ENCODE results near the gene OR2W3.

The OR2W3 gene

GRCh38 chr1:247883346-247883745, 12.0 kb upstream of the OR2W3 start:
- Histone ChIP-seq H3K9me3 (ENCODE audit: control insufficient read depth, low read depth, low read length) (peaks cover 16% of the 10 kb centered on the region), H3K36me3 (ENCODE audit: control insufficient read depth, low read depth, low read length) (no peaks in the 10 kb centered on the region), H3K4me1 (ENCODE audit: control insufficient read depth, low read depth, low read length) (no peaks in the 10 kb centered on the region)

GRCh38 chr1:247884797-247885413, 10.5 kb upstream of the OR2W3 start:
- H3K27me3 ChIP-seq (ENCODE audit: control insufficient read depth, insufficient read depth, low read length): no peaks in the 10 kb centered on the region

More at GRCh38 chr1:247883346-247883745, 12.0 kb upstream of the OR2W3 start:
- H3K9ac ChIP-seq (ENCODE audit: low read length): no peak overlapping the region
- no peak overlapping the region for H3K4me3 ChIP-seq (ENCODE audit: low read length)
- H3K27ac ChIP-seq (ENCODE audit: low read length): no peak overlapping the region
- no peaks in the 10 kb centered on the region for H3K27me3 ChIP-seq (ENCODE audit: control insufficient read depth, insufficient read depth, low read length)

GRCh38 chr1:247895976-247896375, 589 bp downstream of the OR2W3 start:
- Histone ChIP-seq H3K27ac (ENCODE audit: low read length) (no peak overlapping the region), H3K27me3 (ENCODE audit: control insufficient read depth, insufficient read depth, low read length) (no peaks in the 10 kb centered on the region), H3K4me3 (ENCODE audit: low read length) (no peak overlapping the region), H3K9me3 (ENCODE audit: control insufficient read depth, low read depth, low read length) (no peaks in the 10 kb centered on the region), H3K9ac (ENCODE audit: low read length) (no peak overlapping the region), H3K36me3 (ENCODE audit: control insufficient read depth, low read depth, low read length) (no peaks in the 10 kb centered on the region), H3K4me1 (ENCODE audit: control insufficient read depth, low read depth, low read length) (no peaks in the 10 kb centered on the region)

More at GRCh38 chr1:247884797-247885413, 10.5 kb upstream of the OR2W3 start:
- Histone ChIP-seq H3K4me1 (ENCODE audit: control insufficient read depth, low read depth, low read length) (no peaks in the 10 kb centered on the region), H3K4me3 (ENCODE audit: low read length) (no peak overlapping the region), H3K9me3 (ENCODE audit: control insufficient read depth, low read depth, low read length) (peaks cover 13% of the 10 kb centered on the region), H3K36me3 (ENCODE audit: control insufficient read depth, low read depth, low read length) (no peaks in the 10 kb centered on the region), H3K27ac (ENCODE audit: low read length) (no peak overlapping the region), H3K9ac (ENCODE audit: low read length) (no peak overlapping the region)

GRCh38 chr1:247904122-247904521, 8.7 kb downstream of the OR2W3 start:
- H3K36me3 ChIP-seq (ENCODE audit: control insufficient read depth, low read depth, low read length): no peaks in the 10 kb centered on the region
- H3K27me3 ChIP-seq (ENCODE audit: control insufficient read depth, insufficient read depth, low read length): no peaks in the 10 kb centered on the region
- H3K9ac ChIP-seq (ENCODE audit: low read length): no peak overlapping the region
- H3K4me1 ChIP-seq (ENCODE audit: control insufficient read depth, low read depth, low read length): no peaks in the 10 kb centered on the region
- H3K9me3 ChIP-seq (ENCODE audit: control insufficient read depth, low read depth, low read length): peaks cover 12% of the 10 kb centered on the region
- H3K27ac ChIP-seq (ENCODE audit: low read length): no peak overlapping the region
- H3K4me3 ChIP-seq (ENCODE audit: low read length): no peak overlapping the region

- H3K4me1 ChIP-seq (ENCODE audit: control insufficient read depth, low read depth, low read length): no peaks in the 10 kb centered on the region
Observed at GRCh38 chr1:247905181-247905580, 9.8 kb downstream of the OR2W3 start.

GRCh38 chr1:247905910-247906503, 10.6 kb downstream of the OR2W3 start:
- no peaks in the 10 kb centered on the region for H3K36me3 ChIP-seq (ENCODE audit: control insufficient read depth, low read depth, low read length)

More at GRCh38 chr1:247905181-247905580, 9.8 kb downstream of the OR2W3 start:
- H3K9me3 ChIP-seq (ENCODE audit: control insufficient read depth, low read depth, low read length): peaks cover 12% of the 10 kb centered on the region
- no peaks in the 10 kb centered on the region for H3K36me3 ChIP-seq (ENCODE audit: control insufficient read depth, low read depth, low read length)
- no peak overlapping the region for H3K9ac ChIP-seq (ENCODE audit: low read length)
- H3K27ac ChIP-seq (ENCODE audit: low read length): no peak overlapping the region
- H3K4me3 ChIP-seq (ENCODE audit: low read length): no peak overlapping the region
- no peaks in the 10 kb centered on the region for H3K27me3 ChIP-seq (ENCODE audit: control insufficient read depth, insufficient read depth, low read length)

GRCh38 chr1:247906504-247907047, 11.2 kb downstream of the OR2W3 start:
- no peak overlapping the region for H3K27ac ChIP-seq (ENCODE audit: low read length)
- H3K9ac ChIP-seq (ENCODE audit: low read length): no peak overlapping the region
- H3K4me3 ChIP-seq (ENCODE audit: low read length): no peak overlapping the region
- H3K4me1 ChIP-seq (ENCODE audit: control insufficient read depth, low read depth, low read length): no peaks in the 10 kb centered on the region
- no peaks in the 10 kb centered on the region for H3K36me3 ChIP-seq (ENCODE audit: control insufficient read depth, low read depth, low read length)
- H3K27me3 ChIP-seq (ENCODE audit: control insufficient read depth, insufficient read depth, low read length): no peaks in the 10 kb centered on the region
- peaks cover 25% of the 10 kb centered on the region for H3K9me3 ChIP-seq (ENCODE audit: control insufficient read depth, low read depth, low read length)

More at GRCh38 chr1:247905910-247906503, 10.6 kb downstream of the OR2W3 start:
- H3K27ac ChIP-seq (ENCODE audit: low read length): no peak overlapping the region
- no peak overlapping the region for H3K9ac ChIP-seq (ENCODE audit: low read length)
- no peak overlapping the region for H3K4me3 ChIP-seq (ENCODE audit: low read length)
- H3K27me3 ChIP-seq (ENCODE audit: control insufficient read depth, insufficient read depth, low read length): no peaks in the 10 kb centered on the region
- H3K4me1 ChIP-seq (ENCODE audit: control insufficient read depth, low read depth, low read length): no peaks in the 10 kb centered on the region
- peaks cover 19% of the 10 kb centered on the region for H3K9me3 ChIP-seq (ENCODE audit: control insufficient read depth, low read depth, low read length)

GRCh38 chr1:247908766-247909165, 13.4 kb downstream of the OR2W3 start:
- Histone ChIP-seq H3K4me3 (ENCODE audit: low read length) (no peak overlapping the region), H3K9me3 (ENCODE audit: control insufficient read depth, low read depth, low read length) (peaks cover 33% of the 10 kb centered on the region), H3K27ac (ENCODE audit: low read length) (no peak overlapping the region), H3K9ac (ENCODE audit: low read length) (no peak overlapping the region), H3K4me1 (ENCODE audit: control insufficient read depth, low read depth, low read length) (no peaks in the 10 kb centered on the region), H3K27me3 (ENCODE audit: control insufficient read depth, insufficient read depth, low read length) (no peaks in the 10 kb centered on the region), H3K36me3 (ENCODE audit: control insufficient read depth, low read depth, low read length) (no peaks in the 10 kb centered on the region)

GRCh38 chr1:247913786-247914185, 18.4 kb downstream of the OR2W3 start:
- Histone ChIP-seq H3K4me3 (ENCODE audit: low read length) (no peak overlapping the region), H3K36me3 (ENCODE audit: control insufficient read depth, low read depth, low read length) (no peaks in the 10 kb centered on the region), H3K9ac (ENCODE audit: low read length) (no peak overlapping the region), H3K4me1 (ENCODE audit: control insufficient read depth, low read depth, low read length) (no peaks in the 10 kb centered on the region), H3K27me3 (ENCODE audit: control insufficient read depth, insufficient read depth, low read length) (no peaks in the 10 kb centered on the region), H3K9me3 (ENCODE audit: control insufficient read depth, low read depth, low read length) (peaks cover 39% of the 10 kb centered on the region), H3K27ac (ENCODE audit: low read length) (no peak overlapping the region)

- H3K4me3 ChIP-seq (ENCODE audit: low read length): no peak overlapping the region
- peaks cover 42% of the 10 kb centered on the region for H3K9me3 ChIP-seq (ENCODE audit: control insufficient read depth, low read depth, low read length)
Observed at GRCh38 chr1:247914941-247915662, 19.7 kb downstream of the OR2W3 start.

GRCh38 chr1:247919952-247920351, 24.6 kb downstream of the OR2W3 start, which contains the start of gene OR2T8:
OR2T8 (plus strand) TSS chr1:247920252; CDS start chr1:247921018, 766 bp downstream.
- Histone ChIP-seq H3K27me3 (ENCODE audit: control insufficient read depth, insufficient read depth, low read length) (no peaks in the 10 kb centered on the region), H3K36me3 (ENCODE audit: control insufficient read depth, low read depth, low read length) (no peaks in the 10 kb centered on the region), H3K9ac (ENCODE audit: low read length) (no peak within 1 kb of the TSS), H3K4me3 (ENCODE audit: low read length) (no peak within 1 kb of the TSS), H3K27ac (ENCODE audit: low read length) (no peak within 1 kb of the TSS), H3K4me1 (ENCODE audit: control insufficient read depth, low read depth, low read length) (no peaks in the 10 kb centered on the region), H3K9me3 (ENCODE audit: control insufficient read depth, low read depth, low read length) (peaks cover 32% of the 10 kb centered on the region)

More at GRCh38 chr1:247914941-247915662, 19.7 kb downstream of the OR2W3 start:
- Histone ChIP-seq H3K9ac (ENCODE audit: low read length) (no peak overlapping the region), H3K36me3 (ENCODE audit: control insufficient read depth, low read depth, low read length) (no peaks in the 10 kb centered on the region), H3K27ac (ENCODE audit: low read length) (no peak overlapping the region), H3K27me3 (ENCODE audit: control insufficient read depth, insufficient read depth, low read length) (no peaks in the 10 kb centered on the region), H3K4me1 (ENCODE audit: control insufficient read depth, low read depth, low read length) (no peaks in the 10 kb centered on the region)

Measured in iPS-18a (cell line).